Left kidney (tissue), 2 donors: ENCODE measurements around the gene GRIA2. TPM values are rescaled to one million over a fixed set of nuclear protein-coding genes. Genes with fewer than 3 reads are reported as not detected.
"Not testable (repeated sequence)": the region's sequence is repeated elsewhere in the genome, so short reads cannot be mapped to it uniquely, and the experiment has no call there.

Source experiments
- DNase-seq: peaks from one replicate; pipeline ENCODE4 v3.0.0-alpha.2; 2013
- polyA plus RNA-seq: library from polyadenylated mRNA; unstranded; fragments of 120-200 nt; gene quantifications from one replicate; pipeline ENCODE4 v1.2.1, GENCODE V29; 2013; ENCODE audit not compliant: insufficient read length

GRIA2 gene
- polyA plus RNA-seq, 1 donor = 2.4 TPM

DNA sequence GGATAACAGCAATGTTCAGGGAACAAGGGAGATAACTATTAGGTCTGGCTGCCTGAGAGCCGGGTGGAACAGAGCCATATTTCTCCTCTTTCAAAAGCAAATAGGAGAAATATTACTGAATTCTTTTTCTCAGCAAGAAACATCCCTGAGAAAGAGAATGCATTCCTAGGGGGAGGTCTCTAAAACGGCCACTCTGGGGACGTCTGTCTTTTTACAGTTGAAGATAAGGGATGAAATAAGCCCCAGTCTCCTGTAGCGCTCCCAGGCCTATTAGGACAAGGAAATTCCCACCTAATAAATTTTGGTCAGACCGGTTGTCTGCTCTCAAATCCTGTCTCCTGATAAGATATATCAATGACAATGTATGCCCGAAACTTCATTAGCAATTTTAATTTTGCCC lies 37.6 kb downstream of the GRIA2 start:
- not testable (repeated sequence) for DNase-seq

DNA sequence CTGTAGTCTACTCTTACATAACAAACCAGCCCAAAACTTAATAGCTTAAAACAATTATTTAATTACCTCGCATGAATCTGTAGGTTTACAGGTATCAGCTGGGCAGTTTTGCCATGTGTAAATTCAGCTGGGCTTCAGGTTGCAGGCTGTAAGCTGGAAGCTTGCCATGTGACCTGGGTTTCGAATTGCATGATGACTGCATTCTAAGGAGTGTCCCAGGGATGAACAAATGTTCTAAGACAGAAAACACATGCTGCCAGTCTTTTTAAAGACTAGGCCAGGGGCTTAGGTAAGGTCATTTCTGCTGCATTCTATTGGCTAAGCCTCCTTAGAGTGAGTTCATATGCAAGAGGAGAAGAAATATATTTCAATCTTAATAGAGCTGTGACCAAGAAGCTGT lies 44.8 kb downstream of the GRIA2 start:
- DNase-seq = peak; percentile 59

DNA sequence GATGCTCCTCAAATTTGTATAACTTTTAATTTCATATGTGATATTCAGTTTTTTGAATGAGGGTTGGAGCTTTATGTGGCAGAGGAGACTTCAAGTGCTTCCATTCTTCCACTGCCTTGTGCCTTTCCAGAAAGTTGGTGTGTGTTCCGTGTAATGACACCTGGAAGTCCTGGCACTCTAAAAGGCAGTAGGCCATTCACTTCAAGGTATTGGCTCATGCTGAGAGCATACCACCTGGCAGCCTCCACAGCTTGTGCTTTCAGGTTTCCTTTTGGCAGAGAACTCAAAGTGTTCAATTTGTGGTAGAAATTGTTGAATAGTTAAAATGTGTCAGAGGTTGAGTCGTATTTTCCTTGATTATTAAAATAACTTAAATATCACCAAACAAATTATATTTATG lies 49.6 kb downstream of the GRIA2 start:
- no peak for DNase-seq

DNA sequence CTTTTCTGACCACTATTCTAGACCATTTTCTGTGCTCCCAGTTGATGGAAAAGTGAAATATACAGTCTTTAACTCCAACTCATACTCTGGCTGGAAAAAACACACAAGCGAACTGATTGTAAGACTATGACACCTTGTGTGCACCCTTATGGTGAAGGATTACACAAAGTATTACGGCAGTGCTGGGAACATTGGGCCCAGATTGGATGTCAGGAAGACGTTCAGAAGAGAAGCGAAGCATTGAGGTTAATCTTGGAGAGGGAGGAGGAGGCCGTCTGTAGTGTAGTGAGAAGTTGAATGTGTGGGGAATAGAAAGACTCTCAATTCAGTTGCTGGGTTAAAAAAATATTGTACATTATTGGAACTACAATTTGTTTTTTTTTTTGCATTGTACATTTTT lies 50.0 kb downstream of the GRIA2 start:
- DNase-seq = no peak

DNA sequence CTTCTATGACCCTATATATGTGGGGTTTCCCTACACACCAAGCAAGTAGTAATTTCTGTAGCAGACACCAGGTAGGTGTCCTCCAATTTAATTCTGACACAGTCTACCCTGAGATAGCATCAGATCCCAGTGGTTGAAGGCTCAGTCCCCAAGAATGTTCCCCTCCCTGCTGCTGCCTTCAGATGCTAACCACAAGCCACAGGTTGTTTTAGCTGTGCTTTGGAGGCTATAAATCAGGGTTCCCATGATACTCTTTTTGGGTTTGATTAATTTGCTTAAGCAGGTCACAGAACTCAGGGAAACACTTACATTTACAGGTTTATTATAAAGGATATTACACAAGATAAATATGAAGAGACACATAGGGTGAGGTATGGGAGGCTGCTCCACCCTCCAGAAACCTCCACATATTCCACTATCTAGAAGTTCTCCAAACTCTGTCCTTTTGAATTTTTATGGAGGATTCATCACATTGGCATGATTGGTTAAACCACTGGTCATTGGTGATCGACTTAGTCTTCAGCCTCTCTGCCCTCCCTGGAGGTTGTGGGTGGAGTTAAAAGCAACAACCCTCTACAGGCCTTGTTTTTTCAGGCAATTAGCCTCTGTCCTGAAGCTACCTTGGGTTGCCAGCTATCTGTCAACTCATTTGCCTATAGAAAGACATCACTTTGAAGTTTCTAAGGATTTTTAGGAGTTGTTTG lies 50.8 kb downstream of the GRIA2 start:
- DNase-seq = no peak

DNA sequence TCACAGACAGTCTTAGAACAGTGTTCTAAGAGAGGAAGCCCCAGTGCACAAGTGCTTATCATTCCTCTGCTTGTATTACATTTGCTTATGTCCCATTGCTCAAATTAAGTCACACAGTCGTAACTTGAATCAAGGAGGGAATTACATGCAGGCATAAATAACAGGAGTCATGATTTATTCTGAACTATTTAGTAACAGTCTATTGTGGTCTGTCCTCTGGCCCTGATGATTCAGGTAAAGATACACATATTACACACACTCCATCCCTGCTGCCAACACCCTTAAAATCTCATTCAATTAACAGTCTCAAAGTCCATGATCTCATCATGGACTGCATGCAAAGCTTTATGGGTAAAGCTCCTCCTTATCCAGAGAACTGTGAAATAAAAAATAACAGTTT lies 60.1 kb downstream of the GRIA2 start:
- DNase-seq = no peak

DNA sequence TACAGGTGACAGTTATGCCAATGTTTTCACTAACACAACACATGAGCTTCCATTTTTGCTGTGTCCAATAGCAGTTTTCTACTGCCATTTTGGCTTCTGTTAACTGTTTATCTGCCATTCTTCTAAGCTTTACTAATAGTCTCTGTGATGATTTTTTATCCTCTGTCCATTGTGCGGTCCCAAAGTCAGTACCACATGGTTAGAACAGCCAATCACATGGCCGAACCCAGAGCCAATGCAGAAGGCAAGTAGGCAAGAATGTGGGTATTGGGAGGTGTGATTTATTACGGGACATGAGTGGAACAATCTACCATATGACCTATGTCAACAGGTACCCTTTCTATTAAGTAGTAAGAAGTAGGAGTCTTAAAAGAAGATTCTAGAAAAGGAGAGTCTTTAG lies 61.5 kb downstream of the GRIA2 start:
- no peak for DNase-seq

DNA sequence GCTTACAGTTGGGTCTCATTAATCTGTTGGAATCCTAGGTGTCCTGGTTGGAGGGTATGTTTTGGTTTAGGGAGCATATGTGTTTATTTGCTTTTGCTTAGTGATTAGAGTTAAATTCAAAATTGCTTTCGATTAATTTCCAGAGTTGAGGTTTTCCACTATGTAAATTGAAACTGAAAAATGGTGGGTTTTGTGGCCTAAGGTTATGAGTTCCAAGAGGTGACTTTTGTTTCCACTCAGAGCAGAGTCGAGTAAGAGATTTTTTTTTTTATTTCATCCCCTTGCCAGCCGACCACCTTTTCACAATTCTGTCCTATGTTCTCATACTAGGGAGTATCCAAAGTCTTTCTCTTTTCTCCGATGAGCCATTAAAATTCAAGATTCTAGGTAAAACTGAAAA lies 66.9 kb downstream of the GRIA2 start:
- no peak for DNase-seq

DNA sequence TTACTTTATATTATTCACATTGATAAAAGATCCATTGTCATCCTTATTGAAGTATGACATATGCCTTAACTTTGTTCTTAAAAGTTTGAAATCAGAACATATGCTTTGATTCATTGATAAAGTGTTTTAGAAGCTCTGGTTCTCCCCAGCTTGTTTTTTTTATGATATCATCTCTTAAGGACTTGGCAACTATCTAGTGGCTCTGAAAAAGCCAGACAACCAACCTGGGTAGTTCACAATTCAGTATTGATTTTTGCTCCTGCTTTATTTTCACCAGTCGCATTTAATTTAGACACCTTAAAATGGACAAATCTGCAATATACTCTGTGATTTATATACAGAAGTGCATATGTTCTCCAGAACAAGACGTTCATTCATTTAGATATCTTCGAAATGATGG lies 70.1 kb downstream of the GRIA2 start:
- no peak for DNase-seq

DNA sequence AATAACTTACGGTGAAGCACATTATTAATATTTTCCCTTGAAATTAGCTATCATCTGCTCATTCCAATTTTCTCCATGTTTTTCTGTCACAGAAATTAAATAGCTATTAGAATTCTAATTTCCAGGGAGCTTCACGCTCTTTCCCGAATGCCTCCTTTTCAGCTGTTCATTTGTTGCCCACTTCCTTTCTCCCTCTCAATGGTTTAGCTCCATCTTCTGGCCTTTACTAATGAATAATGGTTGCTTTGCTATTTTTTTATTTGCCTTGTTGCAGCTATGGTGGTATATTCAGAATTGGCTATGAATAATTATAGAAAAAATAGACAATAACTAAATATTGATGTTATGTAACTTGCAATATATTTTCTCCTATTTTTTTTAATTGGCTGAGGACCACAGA lies 70.5 kb downstream of the GRIA2 start:
- DNase-seq = no peak

DNA sequence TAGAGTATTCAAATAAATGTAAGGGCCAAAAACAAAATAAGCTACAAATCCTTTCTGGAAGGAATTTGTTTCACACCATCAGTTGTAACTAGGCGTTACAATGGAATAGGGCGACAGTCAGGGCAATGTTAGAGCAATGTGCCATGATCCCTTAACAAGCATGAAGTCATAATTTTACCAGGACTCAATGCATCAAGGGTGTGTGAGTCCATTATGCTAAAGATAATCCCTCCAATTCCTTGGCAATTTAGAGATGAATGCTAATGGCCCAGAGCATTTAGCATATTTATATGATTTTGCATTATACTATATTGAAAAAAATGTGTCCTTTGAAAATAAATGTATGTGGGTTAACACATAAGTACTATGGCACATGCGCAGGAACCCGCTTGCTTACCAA lies 73.1 kb downstream of the GRIA2 start:
- no peak for DNase-seq

DNA sequence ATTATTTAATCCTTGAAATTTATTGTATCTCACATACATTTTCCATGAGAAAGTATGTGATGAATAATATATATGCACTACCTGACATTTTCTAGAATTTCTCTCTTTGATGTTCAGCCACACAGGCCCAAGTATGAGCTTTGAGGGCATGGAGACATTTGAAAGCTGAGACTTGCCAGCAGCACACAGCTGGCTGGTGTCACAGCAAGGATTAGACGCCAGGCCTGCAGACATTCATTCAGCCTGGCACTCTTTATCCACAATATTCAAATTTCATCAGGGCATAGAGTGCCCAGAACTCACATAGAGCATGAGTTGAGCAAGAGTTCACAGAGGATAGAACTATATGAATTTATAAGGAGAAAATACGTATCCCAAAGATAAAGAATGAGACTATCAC lies 74.0 kb downstream of the GRIA2 start:
- DNase-seq = no peak

DNA sequence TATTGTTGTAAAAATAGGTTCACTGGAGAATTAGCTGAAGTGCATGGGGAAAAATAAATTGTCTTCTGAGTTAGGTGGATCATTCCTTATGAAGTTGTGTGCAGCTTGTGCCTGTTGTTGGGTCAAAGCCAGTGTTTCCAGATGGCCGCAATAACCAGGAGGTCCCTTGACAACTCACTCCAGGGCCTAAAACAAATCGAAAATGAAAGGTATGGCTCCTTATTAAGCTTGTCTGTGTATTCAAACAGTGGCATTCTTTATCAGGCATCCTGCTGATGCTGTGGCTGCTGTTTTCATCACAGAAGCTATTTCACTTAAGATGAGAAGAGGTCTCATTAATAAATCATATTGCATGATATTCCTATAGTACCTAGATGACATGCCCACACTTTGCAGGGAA lies 80.2 kb downstream of the GRIA2 start:
- DNase-seq = no peak

DNA sequence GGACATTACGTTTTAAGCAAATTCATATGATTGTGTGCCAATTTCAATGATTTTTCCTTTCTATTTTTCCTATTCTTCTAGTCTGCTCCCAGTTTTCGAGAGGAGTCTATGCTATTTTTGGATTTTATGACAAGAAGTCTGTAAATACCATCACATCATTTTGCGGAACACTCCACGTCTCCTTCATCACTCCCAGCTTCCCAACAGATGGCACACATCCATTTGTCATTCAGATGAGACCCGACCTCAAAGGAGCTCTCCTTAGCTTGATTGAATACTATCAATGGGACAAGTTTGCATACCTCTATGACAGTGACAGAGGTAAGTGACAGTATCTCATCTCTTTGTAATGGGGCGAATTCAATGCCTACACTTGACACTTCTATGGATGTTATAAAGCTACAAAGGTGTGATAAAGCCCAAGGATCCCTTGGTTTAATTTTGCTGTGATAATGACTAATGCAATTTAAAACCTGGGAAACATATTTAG lies 83.0 kb downstream of the GRIA2 start:
- DNase-seq = no peak

DNA sequence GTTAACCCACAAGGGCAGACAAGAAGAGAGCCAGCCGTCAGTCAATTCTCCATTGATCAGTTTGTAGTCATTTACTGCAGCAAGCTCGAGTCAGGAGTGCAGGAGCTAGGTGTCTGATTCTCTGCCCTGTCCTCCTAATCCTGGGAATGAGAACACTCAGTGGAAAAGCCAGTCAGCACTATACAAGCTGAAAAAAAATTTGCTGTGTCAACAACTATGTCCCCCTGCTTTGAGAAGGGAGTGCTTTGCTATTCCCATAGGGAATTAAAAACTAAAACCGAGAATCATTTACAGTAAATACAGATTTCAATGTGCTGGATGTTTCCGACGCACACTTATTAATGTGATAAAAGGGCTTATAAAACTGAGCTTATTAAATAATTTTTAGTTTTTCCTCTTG lies 84.2 kb downstream of the GRIA2 start:
- no peak for DNase-seq

DNA sequence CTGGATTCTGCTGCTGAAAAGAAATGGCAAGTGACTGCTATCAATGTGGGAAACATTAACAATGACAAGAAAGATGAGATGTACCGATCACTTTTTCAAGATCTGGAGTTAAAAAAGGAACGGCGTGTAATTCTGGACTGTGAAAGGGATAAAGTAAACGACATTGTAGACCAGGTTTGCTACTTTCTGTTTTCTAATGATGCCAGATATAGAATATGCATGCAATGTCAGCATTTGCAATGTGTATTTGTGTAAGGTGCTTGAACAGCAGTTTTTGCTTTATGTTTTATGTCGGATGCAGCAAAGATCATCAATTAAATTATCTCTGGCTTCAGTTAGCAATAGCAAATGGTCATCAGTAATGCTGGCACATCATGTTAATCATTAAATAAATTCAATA lies 92.2 kb downstream of the GRIA2 start:
- DNase-seq = no peak

DNA sequence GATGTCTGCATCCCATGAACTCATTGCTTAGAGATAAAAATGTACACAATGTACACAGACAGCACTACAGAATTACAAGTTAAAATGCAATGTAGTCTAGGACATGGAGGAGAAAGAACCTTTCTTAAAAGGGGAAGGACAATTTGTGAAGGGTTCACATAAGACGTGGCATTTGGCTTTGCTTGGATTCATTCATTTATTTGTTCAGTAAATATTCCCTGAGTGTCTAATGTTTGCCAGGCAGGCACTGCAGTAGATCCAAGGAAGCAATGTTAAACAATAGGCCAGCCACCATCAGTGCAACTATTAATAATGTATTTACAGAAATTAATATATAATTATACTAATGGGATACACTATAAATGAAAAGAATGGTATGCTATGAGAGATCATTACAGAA lies 94.4 kb downstream of the GRIA2 start:
- DNase-seq = no peak

DNA sequence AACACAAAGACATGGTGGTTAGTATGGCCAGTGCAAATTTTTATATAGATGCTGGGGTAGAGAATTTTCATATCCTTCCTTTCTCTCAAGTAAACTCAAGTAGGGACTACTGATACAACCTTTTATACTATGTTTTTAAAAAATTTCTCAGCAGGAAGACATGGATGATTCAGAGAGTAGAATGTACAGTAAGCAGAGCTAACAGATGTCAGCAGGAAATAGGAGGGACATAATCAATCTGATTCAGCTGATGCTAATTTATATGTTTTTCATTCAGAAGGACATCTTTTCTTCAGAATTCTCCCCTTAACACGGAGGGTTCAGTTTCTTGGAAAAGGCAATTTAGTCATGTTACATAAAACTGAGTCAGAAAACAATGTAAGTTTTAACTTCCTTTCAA lies 95.4 kb downstream of the GRIA2 start:
- DNase-seq = no peak

DNA sequence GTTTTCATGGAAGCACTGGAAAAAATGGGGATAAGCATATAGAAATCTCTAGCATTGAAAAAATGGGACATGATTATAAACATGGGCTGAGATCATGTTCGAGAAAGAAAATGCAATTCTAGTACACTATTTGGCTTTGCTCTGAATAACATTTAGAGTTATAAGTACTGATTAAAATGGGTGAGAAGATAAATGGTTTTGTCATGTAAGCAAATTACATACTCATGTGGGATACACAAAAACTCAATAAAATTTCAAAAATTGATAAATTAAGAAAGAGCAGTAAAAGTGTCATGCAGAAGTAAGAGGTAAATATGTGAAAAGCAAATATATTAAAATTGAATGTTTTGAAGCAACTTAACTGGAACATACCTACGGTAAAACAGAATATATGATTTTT lies 99.6 kb downstream of the GRIA2 start:
- no peak for DNase-seq

DNA sequence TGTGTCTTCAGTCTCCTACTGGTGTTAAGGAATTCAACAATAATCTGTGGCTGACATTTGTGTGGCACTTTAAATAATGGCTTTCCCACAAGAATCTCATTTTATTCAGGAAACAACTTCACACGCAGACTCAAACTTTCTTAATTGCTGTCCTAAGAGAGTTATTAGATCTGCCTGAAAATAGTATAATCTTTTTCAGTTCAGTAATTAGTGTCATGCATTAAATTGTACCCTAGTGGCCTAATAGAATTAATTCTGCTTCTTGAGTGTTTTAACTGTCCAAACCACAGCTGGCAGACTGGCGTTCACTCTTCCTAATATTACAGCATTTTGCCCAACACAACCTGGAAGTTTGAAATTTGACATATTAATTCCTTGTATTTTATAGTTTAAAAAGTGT lies 107.1 kb downstream of the GRIA2 start:
- no peak for DNase-seq

DNA sequence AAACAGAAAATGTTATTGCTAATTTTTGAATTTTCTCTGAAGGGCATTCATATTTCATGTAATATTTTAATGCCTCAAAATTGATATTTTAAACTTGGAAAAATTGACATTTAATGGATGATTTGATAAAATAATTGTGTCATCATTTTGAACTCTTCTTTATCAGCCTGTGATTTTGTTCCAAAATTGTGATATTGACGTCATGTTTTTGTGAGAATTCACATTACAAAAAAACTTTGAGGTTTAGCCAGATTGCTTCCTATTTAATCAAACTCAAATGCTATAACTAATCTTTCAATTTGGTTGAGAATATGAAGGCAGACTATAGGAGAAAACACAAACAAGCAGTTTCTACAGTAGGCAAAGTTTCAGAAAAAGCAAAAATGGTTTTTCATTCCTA lies 137.4 kb downstream of the GRIA2 start:
- DNase-seq = no peak

DNA sequence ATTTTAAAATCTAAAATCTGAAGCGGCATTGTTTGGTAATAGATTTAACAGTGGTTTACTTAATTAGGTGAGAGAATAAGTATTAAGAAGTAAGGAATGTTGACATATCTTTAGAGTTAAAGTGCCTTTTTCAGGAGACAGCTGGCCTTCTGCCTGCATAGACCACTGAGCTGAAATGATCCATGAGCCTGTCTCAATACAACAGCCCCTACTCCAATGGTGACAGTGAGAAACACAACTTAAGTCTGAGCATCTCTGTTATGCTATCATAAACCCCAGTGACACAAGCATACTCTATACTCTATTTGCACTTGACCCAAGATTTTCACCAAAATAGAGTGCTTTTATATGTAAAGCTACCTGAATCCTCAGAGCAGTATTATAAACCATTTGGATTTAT lies 137.9 kb downstream of the GRIA2 start:
- DNase-seq = no peak

DNA sequence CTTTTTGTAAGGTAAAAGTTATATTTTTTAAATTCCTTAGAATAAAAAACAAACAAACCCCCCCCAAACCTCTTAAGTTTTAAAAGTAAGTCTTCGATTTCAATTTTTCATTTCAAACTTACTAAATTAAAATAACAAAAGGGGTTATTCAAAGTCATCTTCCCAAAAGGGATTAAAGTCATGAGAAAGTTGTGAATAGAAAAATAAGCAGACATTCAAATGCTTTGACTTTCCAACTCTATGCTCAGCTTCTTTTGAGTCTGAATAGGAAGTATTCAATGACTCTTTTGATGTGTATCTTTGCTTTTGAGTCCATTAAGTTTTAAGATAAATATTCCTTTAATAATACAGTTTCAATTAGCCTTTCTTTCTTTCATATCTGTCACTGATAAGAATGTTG lies 138.3 kb downstream of the GRIA2 start:
- no peak for DNase-seq

DNA sequence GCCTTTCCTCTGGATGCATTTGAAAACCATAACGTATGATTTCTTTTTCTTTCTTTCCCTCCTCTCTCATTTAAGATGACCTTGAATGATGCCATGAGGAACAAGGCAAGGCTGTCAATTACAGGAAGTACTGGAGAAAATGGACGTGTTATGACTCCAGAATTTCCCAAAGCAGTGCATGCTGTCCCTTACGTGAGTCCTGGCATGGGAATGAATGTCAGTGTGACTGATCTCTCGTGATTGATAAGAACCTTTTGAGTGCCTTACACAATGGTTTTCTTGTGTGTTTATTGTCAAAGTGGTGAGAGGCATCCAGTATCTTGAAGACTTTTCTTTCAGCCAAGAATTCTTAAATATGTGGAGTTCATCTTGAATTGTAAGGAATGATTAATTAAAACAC lies 142.8 kb downstream of the GRIA2 start:
- DNase-seq = no peak

DNA sequence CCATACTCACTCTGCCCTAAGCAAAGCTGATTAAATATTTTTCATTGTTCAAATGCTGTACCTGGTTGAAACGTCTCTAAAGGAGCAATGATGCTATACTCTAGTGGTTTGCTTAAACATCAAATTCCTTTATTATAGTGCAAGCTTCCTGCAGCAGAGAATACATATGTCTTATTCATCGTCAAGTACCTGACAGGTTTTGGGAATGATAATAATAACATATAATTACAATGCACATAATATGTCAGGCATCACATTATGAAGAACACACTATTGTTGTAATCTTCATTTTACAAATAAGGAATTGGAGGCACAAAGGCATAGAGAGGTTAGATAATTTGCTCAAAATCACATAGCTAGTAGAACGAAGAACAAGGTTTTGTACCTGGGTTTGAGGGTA lies 151.6 kb downstream of the GRIA2 start:
- no peak for DNase-seq
